ENCODE data around the gene TBC1D21.
"Not testable (repeated sequence)": the region's sequence is repeated elsewhere in the genome, so short reads cannot be mapped to it uniquely, and the experiment has no call there.

GRCh38 chr15:73938516-73938915, 65.2 kb downstream of the TBC1D21 start:
- TF ChIP-seq MAFK (IDR thresholded peaks at IDR 0.05; ENCODE audit: low read length); EHMT2 (IDR thresholded peaks at IDR 0.05); SNRNP70 (optimal IDR thresholded peaks at IDR 0.05; ENCODE audit: low read depth, low read length); KAT7 (CRISPR knock-in tag; IDR thresholded peaks at IDR 0.05; ENCODE audit: borderline replicate concordance); KLF16 (IDR thresholded peaks at IDR 0.05); FOXO4 (CRISPR knock-in tag; IDR thresholded peaks at IDR 0.05); POLR2A (conservative IDR thresholded peaks at IDR 0.05); TAF1 (IDR thresholded peaks at IDR 0.05; ENCODE audit: control insufficient read depth, extremely low read depth, insufficient read depth, low read length, severe bottlenecking); SP1 (CRISPR knock-in tag; IDR thresholded peaks at IDR 0.05): not testable (repeated sequence)

Measured in K562 (cell line).